SJCRH30 (cell line): Measurements from ENCODE around the gene NAV2. TPM values are rescaled to one million over a fixed set of nuclear protein-coding genes. Genes with fewer than 3 reads are reported as not detected.
A peak's percentile ranks its signal among the peaks of the same experiment; 100 is the strongest.

Experiments used
- DNase-seq, 2 experiments: peaks; one replicate each; pipeline ENCODE4 v3.0.0-alpha.2; 2015 to 2020
- H3K27ac ChIP-seq: fragments of 250-450 bp; sonication (Bioruptor Pico); 2 replicates; pipeline ENCODE4 v1.5.1; 2020; ENCODE audit warnings: mild to moderate bottlenecking, moderate library complexity
- H3K27me3 ChIP-seq: fragments of 250-450 bp; sonication (Bioruptor Pico); 2 replicates; pipeline ENCODE4 v1.5.1; 2020; ENCODE audit warnings: mild to moderate bottlenecking, moderate library complexity
- H3K36me3 ChIP-seq: fragments of 250-450 bp; sonication (Bioruptor Pico); 2 replicates; pipeline ENCODE4 v1.5.1; 2020; ENCODE audit warnings: mild to moderate bottlenecking, moderate library complexity
- H3K4me1 ChIP-seq: fragments of 250-450 bp; sonication (Bioruptor Pico); 2 replicates; pipeline ENCODE4 v1.5.1; 2020; ENCODE audit warnings: mild to moderate bottlenecking, moderate library complexity
- H3K4me3 ChIP-seq: fragments of 250-450 bp; sonication (Bioruptor Pico); 2 replicates; pipeline ENCODE4 v1.5.1; 2020; ENCODE audit warnings: mild to moderate bottlenecking, moderate library complexity
- H3K9me3 ChIP-seq: fragments of 250-450 bp; sonication (Bioruptor Pico); replicated peaks from 2 replicates; pipeline ENCODE4 v1.5.1; 2020; ENCODE audit warnings: mild to moderate bottlenecking, moderate library complexity
- total RNA-seq: library from RNA; depleted of rRNA; stranded (reverse); fragments of >200 nt; shearing (Covaris generic); gene quantifications from 2 replicates; pipeline ENCODE4 v1.2.3, GENCODE V29; 2014

Gene NAV2
- total RNA-seq, 1 experiment from 2014 or later: 73.1 TPM

DNA sequence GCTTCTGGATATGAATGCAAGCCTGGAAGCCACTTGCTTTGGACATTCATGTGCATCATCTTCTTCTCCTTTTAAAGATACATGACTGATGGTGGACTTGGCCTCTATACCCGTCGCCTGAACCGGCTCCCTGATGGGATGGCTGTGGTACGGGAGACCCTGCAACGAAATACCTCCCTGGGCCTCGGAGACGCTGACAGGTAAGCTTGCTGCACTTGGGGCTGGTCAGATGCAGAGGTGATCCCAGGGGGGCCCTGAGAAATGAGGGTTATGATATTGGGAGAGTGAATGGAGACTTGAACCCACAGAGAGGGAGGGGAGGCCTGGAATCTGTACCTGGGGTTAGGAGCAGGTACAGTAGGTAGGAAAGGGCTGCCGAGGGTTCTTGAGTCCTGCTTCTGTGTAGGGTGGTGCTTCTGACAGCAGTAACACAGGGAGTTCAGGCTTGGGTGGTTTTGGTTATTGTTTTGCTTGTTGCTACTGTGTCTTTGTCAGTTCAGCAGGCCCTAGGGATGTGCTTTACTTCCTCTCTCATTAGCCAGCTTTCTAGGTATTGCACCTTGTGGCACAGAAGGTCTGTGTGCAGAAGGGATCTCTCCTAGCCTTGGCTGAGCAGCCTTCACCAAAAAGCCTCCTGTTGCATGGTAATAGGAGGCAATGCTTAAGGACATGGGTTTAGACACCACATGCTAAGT lies 271.6 kb downstream of the NAV2 start:
- DNase-seq: no peak
- no peak overlapping the region for H3K4me3 ChIP-seq
- H3K9me3 ChIP-seq: no peaks in the 10 kb centered on the region
- H3K27me3 ChIP-seq: no peaks in the 10 kb centered on the region
- H3K36me3 ChIP-seq: peaks cover 16% of the 10 kb centered on the region
- no peak overlapping the region for H3K27ac ChIP-seq
- no peaks in the 10 kb centered on the region for H3K4me1 ChIP-seq

DNA sequence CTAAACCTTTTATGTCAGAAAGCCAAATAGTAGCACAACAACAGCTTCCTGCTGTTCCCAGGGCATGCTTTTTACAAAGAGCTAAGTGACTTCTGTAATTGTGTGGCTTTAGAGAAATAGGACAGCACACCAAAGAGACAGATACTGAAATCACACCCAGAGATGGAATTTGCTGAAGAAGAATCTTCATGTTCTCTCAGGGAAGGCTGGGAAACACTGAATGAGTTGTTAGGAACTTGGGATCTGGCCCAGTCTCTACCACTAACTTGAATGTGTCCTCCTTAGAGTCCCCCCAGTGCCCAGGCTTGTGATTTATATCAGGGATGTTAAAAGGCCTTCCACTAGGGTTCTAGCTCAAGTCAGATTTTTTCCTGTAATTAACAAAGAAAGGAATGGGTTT lies 272.5 kb downstream of the NAV2 start:
- Histone ChIP-seq H3K36me3 (peaks cover 21% of the 10 kb centered on the region), H3K4me3 (no peak overlapping the region), H3K27ac (no peak overlapping the region), H3K27me3 (no peaks in the 10 kb centered on the region), H3K9me3 (no peaks in the 10 kb centered on the region), H3K4me1 (no peaks in the 10 kb centered on the region)
- no peak for DNase-seq

DNA sequence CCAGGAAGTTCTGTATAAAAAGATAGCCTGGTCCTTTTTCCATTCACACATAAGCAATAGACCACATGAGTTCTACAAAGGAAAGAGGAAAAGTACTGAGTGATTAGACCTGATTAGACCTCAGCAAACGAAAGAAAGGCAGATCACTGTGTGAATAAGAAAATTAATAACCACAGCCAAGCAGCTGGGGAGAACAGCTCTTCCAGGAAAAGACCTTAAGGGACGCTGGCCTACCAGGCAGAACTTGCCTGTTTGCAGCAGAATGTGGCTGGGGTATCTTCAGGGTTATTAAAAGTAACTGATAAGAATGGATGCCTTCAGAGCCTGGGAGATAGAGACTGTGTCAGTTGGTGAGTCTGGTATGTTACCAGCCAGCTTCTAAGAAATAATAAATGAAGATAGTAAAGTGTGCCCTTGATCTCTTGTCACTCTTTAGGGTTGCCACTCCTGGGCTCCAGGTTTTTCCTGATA lies 274.7 kb downstream of the NAV2 start:
- Histone ChIP-seq H3K27ac (no peak overlapping the region), H3K36me3 (peaks cover 20% of the 10 kb centered on the region), H3K9me3 (no peaks in the 10 kb centered on the region), H3K4me3 (no peak overlapping the region), H3K4me1 (no peaks in the 10 kb centered on the region), H3K27me3 (no peaks in the 10 kb centered on the region)
- no peak for DNase-seq

DNA sequence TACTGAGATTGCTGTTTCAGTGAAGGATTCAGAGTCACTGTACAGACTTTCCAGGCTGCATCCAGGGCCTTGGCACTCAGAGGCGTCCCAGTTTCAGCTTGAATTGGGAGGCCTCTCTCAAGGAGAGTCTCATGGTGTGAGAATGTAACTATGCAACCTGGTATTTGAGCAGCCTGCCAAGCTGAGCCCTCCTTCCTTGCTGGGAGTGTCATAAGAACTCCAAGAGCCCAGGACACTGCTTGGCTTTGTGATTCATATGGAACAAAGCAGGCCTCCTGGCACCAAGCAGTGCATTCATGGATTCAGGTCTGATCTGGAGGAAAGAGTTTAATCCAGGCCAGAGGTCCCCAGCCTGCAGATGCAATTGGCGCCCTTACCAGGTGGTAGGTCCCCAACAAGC lies 276.0 kb downstream of the NAV2 start:
- Histone ChIP-seq H3K4me1 (no peaks in the 10 kb centered on the region), H3K27ac (no peak overlapping the region), H3K27me3 (no peaks in the 10 kb centered on the region), H3K36me3 (peaks cover 29% of the 10 kb centered on the region), H3K4me3 (no peak overlapping the region), H3K9me3 (peaks cover 3% of the 10 kb centered on the region; the same call in 1 of the 2 replicates)
- no peak for DNase-seq

DNA sequence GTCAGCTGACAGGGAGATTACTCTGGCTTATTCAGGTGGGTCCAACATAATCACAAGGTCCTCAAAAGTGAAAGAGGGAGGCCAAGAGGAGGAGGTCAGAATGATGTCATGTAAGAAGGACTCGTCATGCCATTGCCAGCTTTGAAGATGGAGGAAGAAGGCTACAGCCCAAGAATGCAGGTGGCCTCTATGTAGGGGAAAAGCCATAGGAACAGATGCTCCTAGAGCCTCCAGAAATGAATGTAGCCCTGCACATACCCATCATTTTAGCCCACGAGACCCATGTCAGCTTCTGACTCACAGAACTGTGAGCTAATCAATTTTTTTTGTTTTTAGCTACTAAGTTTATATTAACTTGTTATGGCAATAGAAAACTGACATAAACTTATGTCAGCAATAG lies 276.6 kb downstream of the NAV2 start:
- DNase-seq: no peak
- Histone ChIP-seq H3K27me3 (no peaks in the 10 kb centered on the region), H3K9me3 (peaks cover 3% of the 10 kb centered on the region; the same call in 1 of the 2 replicates), H3K36me3 (peaks cover 29% of the 10 kb centered on the region), H3K4me1 (no peaks in the 10 kb centered on the region), H3K27ac (no peak overlapping the region), H3K4me3 (no peak overlapping the region)

DNA sequence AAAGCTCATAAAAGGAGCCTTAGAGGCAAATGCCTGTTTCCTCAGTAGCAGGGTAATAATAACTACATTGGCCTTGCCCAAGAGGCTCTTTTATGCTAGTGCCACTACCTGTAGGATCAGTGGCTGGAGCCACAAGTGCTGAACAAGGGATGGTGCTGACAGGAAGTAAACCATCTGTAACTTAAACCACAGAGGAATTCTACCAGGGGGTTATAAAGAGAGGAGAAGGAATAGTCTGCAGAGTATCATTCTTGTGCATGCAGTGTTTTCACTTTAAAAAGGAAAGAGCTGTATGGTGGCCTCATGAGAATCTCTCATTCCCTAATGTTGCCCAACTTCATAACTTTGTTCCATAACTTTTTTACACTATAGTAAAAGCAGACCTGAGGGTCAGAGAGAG lies 279.5 kb downstream of the NAV2 start:
- Histone ChIP-seq H3K4me1 (peaks cover 3% of the 10 kb centered on the region), H3K36me3 (peaks cover 24% of the 10 kb centered on the region), H3K27me3 (no peaks in the 10 kb centered on the region), H3K27ac (no peak overlapping the region), H3K4me3 (no peak overlapping the region), H3K9me3 (peaks cover 3% of the 10 kb centered on the region; the same call in 1 of the 2 replicates)
- no peak for DNase-seq

DNA sequence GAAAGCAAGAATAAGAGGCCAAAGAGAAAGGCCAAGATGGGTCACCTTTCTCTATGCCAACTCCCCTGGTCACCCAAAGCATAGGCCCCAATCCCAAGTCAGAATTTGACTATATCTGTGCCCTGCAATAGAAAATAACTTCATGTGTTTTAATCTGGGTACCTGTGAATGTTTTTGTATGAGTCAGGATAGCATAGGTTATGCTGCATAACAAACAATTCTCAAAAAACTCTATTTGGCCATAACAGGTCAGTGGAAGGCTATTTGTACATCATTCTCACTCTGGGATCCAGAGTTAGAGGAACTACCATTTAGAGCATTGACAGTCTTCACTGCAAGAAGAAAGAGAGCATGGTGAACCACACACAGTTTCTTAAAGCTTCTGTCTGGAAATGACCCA lies 280.4 kb downstream of the NAV2 start:
- Histone ChIP-seq H3K27me3 (no peaks in the 10 kb centered on the region), H3K4me1 (peaks cover 3% of the 10 kb centered on the region), H3K27ac (no peak overlapping the region), H3K36me3 (peaks cover 22% of the 10 kb centered on the region), H3K9me3 (peaks cover 3% of the 10 kb centered on the region; the same call in 1 of the 2 replicates), H3K4me3 (no peak overlapping the region)
- DNase-seq: no peak

DNA sequence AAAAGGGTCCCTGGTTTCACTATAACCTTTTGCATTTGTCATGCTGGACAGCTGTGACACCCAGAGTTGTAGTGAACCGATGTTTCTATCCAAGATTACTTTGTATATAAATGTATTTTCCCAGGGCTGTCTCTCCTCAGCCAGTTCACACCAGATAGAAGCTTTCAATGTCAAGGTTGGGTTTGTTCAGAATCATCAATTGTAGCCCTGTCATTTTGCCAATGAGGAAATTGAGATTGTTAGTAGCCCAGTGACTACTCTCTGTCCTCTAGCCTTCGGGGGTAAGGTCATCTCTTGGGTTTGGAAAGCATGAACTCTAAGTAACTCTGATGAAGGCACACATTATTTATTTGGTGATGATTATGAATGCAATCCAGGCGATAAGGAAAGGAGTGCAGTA lies 282.0 kb downstream of the NAV2 start:
- Histone ChIP-seq H3K4me3 (no peak overlapping the region), H3K27me3 (no peaks in the 10 kb centered on the region), H3K27ac (no peak overlapping the region), H3K9me3 (peaks cover 3% of the 10 kb centered on the region; the same call in 1 of the 2 replicates), H3K4me1 (peaks cover 3% of the 10 kb centered on the region), H3K36me3 (peaks cover 15% of the 10 kb centered on the region)
- DNase-seq: no peak

DNA sequence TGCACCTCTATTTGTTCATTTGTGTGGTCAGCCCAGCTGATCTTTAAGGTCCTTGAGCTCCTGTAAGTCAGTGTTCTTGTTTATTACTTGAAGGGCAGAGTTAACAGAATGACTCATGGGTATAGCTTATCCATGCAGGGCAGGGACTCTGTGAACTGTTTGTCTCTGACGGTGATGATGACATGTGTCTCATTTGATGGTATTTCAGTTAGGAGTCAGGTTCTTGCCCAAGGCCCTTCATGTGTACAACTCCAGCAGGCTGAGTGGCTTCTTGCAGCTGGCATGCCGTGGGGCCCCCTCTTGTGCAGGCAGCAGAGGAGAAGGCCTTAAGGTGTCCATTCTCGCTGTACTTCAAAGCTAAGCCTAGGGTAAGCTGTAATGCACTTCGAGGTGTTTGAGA lies 282.5 kb downstream of the NAV2 start:
- DNase-seq: peak; percentile 40 to 68
- peaks cover 14% of the 10 kb centered on the region for H3K36me3 ChIP-seq
- no peaks in the 10 kb centered on the region for H3K27me3 ChIP-seq
- peaks cover 7% of the 10 kb centered on the region for H3K4me1 ChIP-seq
- H3K4me3 ChIP-seq: no peak overlapping the region
- H3K9me3 ChIP-seq: peaks cover 3% of the 10 kb centered on the region; the same call in 1 of the 2 replicates
- H3K27ac ChIP-seq: no peak overlapping the region

DNA sequence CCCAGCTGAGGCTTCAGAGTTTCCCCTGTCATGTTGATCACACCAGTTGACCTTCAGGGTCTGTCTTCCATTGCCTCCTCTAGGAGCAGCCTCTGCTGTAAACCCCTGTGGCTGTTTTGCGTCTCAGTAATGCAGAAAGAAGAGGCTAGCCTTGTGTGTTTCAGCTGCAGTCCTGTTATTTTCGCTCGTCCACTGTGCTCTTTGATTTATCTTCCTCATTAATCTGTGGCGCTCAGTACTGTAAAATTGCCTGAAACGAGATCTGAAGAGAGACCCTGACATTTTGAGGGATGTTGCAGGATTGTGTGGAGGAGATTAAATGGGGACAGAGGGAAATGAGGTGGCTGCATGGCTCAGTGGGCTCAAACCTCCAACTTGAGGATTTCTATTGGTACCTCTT lies 283.9 kb downstream of the NAV2 start:
- H3K4me1 ChIP-seq: peaks cover 12% of the 10 kb centered on the region

DNA sequence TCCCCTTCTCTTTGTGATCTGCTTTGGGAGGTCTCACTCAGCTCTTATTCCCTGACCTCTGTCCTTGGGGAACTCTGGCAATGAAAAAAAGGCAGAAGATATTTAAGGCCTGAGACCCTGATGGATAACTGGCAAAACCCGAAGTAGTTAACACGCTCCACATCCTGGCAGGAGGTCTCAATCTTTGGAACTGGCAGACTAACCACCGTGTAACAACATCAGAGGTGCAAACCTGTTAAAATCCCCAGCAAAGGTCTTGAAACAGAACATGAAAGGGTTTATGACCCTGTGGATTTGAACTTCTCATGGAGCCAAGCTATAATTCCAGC lies 287.3 kb downstream of the NAV2 start:
- DNase-seq: no peak
- H3K27ac ChIP-seq: no peak overlapping the region
- no peak overlapping the region for H3K4me3 ChIP-seq
- H3K36me3 ChIP-seq: no peaks in the 10 kb centered on the region; the same call in none of the 2 replicates
- H3K27me3 ChIP-seq: no peaks in the 10 kb centered on the region
- peaks cover 22% of the 10 kb centered on the region for H3K4me1 ChIP-seq
- no peaks in the 10 kb centered on the region for H3K9me3 ChIP-seq

More for the DNA sequence above, 283.9 kb downstream of the NAV2 start:
- H3K9me3 ChIP-seq: peaks cover 3% of the 10 kb centered on the region; the same call in 1 of the 2 replicates
- H3K27ac ChIP-seq: no peak overlapping the region
- no peaks in the 10 kb centered on the region for H3K27me3 ChIP-seq
- no peak for DNase-seq
- no peak overlapping the region for H3K4me3 ChIP-seq
- H3K36me3 ChIP-seq: peaks cover 14% of the 10 kb centered on the region

DNA sequence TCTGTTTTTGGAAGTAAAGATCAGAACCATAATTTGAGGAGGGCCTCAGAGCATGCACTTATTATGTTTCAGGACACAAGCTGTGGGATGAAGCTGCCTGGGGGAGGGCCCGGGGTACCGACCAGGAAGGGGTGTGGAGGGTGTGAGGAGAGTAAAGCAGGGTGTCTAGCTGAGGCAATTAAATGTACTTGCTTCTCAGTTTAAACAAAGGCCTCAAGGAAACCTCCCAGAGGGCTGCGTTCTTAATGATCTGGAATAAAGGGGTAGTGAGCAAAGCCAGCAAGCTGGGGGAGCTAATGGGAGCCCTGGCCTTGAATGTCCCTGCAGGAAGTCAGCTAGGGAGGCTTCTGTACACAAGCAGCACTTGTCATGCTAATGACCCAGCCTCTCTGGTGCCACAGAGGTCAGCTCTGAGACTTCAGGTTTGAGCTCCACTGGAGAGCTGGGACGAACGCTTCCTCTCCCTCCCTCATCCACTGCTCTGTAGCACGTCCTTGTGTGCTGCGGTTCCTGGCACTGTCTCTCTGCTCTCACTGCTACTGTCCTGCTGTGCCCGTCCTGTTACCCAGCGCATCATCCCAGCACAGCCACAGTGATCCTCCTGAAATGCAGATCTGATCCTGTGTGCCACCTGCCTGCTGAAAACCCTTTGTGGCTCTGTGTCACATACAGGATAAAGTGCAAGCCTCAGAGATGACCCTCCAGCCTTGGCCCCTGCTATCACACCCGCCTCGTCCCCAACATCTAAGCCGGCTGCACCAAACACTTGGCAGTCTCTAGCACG lies 287.9 kb downstream of the NAV2 start:
- no peaks in the 10 kb centered on the region for H3K27me3 ChIP-seq
- H3K36me3 ChIP-seq: no peaks in the 10 kb centered on the region; the same call in none of the 2 replicates
- DNase-seq: peak in 1 of 2 experiments; percentile 28
- H3K27ac ChIP-seq: no peak overlapping the region
- H3K4me3 ChIP-seq: no peak overlapping the region
- no peaks in the 10 kb centered on the region for H3K9me3 ChIP-seq
- H3K4me1 ChIP-seq: peaks cover 22% of the 10 kb centered on the region

DNA sequence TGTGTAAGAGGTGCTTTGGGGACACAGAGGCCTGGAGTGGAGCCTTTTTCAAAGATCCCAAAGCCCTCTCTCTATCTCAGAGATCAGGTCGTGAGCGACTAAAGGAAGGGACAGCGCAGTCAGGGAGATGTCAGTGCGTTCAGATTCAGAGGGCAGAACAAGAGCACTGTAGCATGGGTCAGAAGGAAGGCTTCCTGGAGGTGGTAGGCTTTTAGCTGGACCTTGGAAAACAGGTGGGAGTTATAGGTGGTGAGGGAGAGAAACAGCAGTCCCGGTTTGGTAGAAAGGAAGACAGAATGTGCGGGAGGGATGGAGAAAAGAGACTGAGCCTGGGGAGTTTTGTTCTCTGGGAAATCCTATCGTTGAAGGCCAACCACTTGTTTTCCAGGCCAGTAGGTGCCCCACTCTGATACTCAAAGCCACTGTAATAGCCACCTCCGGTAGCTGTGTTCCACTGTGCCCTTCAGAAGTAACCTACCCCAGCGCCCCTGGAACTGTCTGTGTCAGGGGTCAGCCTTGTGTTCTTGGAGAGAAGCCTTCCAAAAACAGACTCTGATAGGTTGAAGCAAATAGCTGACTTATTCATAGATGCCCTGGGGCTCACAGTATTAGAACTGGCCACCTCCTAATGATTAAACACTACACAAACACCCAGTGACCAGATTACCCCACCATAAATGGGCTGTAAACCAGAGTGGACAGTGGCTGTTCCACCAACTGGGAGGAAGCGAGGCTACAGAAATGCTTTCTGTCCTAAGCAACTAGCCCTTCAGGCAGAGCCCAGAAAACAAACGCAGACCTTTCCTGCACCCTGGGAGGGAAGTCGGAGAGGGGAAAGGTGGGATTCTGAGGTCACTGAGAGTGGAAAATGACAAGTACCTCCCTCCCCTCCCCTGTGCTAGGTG lies 289.9 kb downstream of the NAV2 start:
- no peak for DNase-seq
- H3K4me3 ChIP-seq: no peak overlapping the region
- H3K36me3 ChIP-seq: no peaks in the 10 kb centered on the region; the same call in none of the 2 replicates
- peaks cover 22% of the 10 kb centered on the region for H3K4me1 ChIP-seq
- H3K9me3 ChIP-seq: no peaks in the 10 kb centered on the region
- H3K27ac ChIP-seq: no peak overlapping the region
- H3K27me3 ChIP-seq: no peaks in the 10 kb centered on the region

DNA sequence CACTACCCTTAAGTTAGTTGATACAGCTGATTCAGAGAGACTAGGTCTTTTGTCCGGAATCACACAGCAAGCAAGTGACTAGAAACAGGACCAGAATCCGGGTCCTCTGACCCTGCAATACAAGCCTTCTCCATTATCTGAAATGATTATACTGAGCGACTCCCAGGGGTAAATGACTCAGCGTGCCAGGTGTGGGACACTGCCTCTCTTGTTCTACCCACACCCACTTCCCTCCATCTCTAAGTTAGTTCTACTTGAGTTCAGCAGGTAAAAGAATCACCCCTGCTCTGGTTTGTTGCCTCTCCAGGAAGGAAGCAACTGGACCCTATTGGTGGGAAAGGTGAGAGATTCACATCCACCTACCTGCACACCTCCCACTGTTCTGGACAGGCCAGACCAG lies 290.7 kb downstream of the NAV2 start:
- no peak for DNase-seq
- H3K9me3 ChIP-seq: no peaks in the 10 kb centered on the region
- H3K36me3 ChIP-seq: no peaks in the 10 kb centered on the region; the same call in none of the 2 replicates
- no peak overlapping the region for H3K4me3 ChIP-seq
- no peak overlapping the region for H3K27ac ChIP-seq
- no peaks in the 10 kb centered on the region for H3K27me3 ChIP-seq
- H3K4me1 ChIP-seq: peaks cover 22% of the 10 kb centered on the region
